ENCODE results near the gene BEST1.

Gene BEST1

DNA sequence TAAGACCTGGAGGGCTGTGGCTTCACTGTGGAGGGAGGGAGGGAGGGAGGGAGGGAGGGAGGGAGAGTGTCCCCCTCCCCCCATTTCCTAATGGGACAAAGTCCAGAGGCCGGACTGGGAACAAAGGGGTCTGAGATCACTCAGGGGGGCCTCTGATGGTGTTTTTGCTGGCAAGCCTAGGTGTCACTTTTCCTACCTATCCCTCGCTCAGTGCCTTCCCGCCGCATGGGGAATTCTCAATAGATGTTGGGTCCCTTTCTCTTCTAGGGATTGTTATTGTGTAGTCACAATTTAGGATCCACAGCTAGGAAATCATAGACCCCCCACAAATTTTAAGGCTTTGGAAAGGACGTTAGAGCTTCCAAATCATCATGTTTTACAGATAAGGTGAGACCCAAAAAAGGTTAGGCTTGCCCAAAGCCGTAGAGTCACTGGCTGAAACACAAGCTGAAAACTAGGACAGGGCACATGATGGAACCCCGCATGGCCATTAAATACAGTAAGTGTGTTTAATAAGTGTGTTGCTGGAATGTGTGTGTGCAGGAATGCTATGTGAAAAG, 22.0 kb downstream of the BEST1 start:
- no peak for DNase-seq (ENCODE audit: low read depth, low spot score)
- TF ChIP-seq, protein P1, sequence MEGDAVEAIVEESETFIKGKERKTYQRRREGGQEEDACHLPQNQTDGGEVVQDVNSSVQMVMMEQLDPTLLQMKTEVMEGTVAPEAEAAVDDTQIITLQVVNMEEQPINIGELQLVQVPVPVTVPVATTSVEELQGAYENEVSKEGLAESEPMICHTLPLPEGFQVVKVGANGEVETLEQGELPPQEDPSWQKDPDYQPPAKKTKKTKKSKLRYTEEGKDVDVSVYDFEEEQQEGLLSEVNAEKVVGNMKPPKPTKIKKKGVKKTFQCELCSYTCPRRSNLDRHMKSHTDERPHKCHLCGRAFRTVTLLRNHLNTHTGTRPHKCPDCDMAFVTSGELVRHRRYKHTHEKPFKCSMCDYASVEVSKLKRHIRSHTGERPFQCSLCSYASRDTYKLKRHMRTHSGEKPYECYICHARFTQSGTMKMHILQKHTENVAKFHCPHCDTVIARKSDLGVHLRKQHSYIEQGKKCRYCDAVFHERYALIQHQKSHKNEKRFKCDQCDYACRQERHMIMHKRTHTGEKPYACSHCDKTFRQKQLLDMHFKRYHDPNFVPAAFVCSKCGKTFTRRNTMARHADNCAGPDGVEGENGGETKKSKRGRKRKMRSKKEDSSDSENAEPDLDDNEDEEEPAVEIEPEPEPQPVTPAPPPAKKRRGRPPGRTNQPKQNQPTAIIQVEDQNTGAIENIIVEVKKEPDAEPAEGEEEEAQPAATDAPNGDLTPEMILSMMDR (IDR thresholded peaks at IDR 0.05; ENCODE audit: low read depth, low read length), result no peak
- no peak overlapping the region for H3K4me3 ChIP-seq (ENCODE audit: low read depth, low read length)
- in situ Hi-C loops (cut with HindIII; ENCODE audit: low sequenced_read_pairs), result no loop called here

DNA sequence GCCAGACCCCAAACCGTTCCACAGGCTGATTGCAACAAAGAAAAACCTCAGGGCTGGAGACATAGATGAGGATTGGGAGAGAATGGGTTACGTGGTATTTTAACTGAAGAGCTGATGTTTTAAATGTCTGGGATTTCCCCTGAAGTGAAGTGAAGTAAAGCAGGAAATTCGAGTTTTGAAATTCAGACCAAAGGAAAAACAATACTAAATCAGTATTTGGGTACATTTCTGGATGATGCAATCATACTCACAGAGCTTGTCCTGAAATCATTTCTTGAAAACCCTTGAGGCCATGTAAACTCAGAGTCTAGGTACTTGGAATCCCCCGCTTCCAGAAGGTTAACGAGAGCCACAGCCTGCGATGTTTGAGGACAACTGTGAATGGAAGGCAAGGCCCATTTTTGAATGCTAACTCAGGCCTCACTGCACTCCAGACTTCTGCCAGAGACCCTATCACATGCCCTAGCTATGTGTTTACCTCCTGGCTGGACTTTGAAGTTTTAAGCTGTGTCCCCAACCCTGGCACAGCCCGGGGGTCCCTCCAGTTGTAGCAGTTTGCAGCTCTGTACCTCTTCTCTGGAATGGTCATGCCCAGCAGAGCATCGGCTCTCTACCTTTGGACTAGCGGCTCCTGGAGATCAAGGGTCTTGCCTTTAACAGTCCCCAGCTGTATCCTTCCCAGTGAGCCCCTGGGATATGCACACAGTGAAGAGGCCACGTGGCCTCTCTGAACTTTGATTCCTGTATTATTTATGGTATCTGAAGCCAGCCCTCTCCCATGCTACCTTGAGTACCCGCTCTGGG, 22.7 kb downstream of the BEST1 start:
- no peak overlapping the region for H3K4me3 ChIP-seq (ENCODE audit: low read depth, low read length)
- in situ Hi-C loops (cut with HindIII; ENCODE audit: low sequenced_read_pairs), result no loop called here
- peak; percentile 87 for DNase-seq (ENCODE audit: low read depth, low spot score)
- TF ChIP-seq, protein P1 (IDR thresholded peaks at IDR 0.05; ENCODE audit: low read depth, low read length), result no peak

DNA sequence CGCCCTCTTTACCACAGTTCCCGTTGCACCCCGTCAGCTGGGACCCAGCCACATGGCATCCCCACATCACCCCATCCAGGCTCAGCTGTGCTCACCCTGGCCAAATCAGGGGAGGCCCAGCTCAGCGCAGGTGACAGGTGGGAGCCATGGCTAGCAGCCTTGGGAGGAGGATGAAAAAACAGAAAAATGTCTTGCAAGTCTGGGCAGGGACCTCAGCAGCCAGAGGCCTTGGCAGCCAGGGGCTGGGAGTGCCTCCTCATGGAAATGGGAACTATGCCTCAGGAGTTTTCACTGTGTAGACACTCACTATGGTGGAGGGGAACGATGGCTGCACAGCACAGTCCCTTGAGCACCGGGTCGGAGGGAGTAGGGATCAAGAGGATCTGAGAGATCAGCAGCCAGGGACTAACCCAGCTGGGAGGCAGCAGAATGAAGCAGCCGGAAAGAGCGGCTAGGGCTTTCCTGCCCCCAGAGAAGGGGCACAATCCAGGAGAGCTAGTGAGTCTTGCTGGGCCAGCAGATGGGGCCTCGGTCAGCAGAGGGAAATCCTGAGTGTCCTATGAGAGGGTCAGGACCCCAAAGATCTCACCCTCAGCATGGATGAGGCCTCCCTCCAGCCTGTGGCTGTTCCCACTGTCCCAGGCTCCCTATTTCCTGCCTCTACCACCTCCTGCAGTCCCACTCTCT, 23.5 kb downstream of the BEST1 start:
- H3K4me3 ChIP-seq (ENCODE audit: low read depth, low read length), result no peak overlapping the region
- TF ChIP-seq, protein P1 (IDR thresholded peaks at IDR 0.05; ENCODE audit: low read depth, low read length), result no peak
- in situ Hi-C loops (cut with HindIII; ENCODE audit: low sequenced_read_pairs), result no loop called here
- DNase-seq (ENCODE audit: low read depth, low spot score), result no peak

DNA sequence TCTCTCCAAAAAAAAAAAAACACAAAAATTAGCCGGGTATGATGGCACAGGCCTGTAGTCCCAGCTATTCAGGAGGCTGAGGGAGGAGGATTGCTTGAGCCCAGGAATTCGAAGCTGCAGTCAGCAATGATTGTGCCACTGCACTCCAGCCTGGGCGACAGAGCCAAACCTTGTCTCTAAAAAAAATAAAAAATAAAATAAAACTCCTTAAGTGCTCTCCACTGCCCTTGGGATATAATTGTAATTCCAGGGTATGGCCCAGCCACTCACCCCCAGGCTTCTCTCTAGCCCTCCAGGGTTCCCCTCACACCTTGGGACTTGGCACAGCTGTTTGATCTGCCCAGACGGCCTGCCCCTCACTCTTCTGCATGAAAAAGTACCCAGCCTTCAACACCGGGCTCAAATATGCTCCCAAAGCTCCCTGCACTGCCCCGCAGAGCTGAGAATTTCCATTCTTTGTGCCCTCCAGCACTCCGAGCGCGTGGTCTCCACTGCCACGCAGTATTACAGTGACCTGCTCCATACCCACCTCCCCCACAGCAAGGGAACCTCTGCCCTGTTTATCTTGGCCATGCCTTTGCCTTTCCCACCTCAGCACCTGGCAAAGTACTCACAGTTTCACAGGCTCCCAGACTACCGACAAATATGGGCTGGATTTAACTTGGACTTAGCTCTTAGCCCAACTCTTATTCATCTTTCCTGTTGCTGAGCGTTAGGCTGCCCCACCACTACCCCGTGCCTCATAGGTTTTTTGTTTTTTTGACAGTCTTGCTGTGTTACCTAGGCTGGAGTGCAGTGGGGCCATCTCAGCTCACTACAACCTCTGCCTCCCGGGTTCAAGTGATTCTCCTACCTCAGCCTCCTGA, 24.8 kb downstream of the BEST1 start:
- in situ Hi-C loops (cut with HindIII; ENCODE audit: low sequenced_read_pairs), result no loop called here
- TF ChIP-seq, protein P1 (IDR thresholded peaks at IDR 0.05; ENCODE audit: low read depth, low read length), result no peak
- H3K4me3 ChIP-seq (ENCODE audit: low read depth, low read length), result no peak overlapping the region
- DNase-seq (ENCODE audit: low read depth, low spot score), result no peak

DNA sequence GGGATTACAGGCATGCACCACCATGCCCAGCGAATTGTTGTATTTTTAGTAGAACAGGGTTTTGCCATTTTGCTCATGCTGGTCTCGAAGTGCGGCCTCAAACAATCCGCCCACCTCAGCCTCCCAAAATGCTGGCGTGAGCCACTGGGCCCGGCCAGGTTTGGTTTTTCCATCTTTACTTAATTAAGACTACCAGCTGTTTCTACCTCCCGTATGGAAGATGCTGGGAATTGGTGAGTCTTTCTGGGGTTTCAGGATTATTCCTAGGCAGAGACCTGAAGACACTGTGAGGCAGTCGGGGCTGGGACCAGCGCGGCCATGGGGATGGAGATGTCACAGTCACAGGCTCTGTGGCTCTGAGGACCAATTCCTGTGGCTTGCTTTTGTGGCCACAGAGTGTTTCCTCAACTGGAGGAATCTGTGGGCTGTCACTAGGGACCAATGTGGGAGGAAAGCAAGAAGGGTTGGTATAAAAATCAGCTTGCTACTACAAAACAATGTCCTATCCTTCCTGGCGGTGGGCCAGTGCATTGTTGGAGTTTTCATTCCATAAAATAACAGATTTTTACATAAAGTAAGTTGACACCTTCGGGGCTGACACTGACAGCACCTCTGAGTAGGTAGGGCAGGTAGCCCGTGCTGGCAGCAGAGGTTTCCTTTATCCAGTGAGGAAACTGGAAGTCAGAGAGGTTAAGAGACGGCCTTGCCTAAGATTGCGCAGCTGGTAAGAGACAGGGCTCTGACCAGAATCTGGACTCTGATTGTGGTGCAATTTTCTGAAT, 25.7 kb downstream of the BEST1 start:
- TF ChIP-seq, protein P1 (IDR thresholded peaks at IDR 0.05; ENCODE audit: low read depth, low read length), result no peak
- in situ Hi-C loops (cut with HindIII; ENCODE audit: low sequenced_read_pairs), result no loop called here
- no peak for DNase-seq (ENCODE audit: low read depth, low spot score)
- H3K4me3 ChIP-seq (ENCODE audit: low read depth, low read length), result no peak overlapping the region

All from astrocyte of the spinal cord (primary cell).